B cell (primary cell): Measurements from ENCODE around the gene PVALEF.

Experiments
- EZH2 ChIP-seq: IDR thresholded peaks from 2 replicates; pipeline ENCODE4 v1.6.1; 2012; ENCODE audit warnings: borderline replicate concordance, low read depth, mild to moderate bottlenecking, moderate library complexity, low read length; ENCODE audit not compliant: insufficient read depth, poor library complexity, severe bottlenecking
- TF ChIP-seq, protein P1 (sequence below): fragments of 200-600 bp; IDR thresholded peaks from one replicate; pipeline ENCODE4 v1.8.0; 2022; ENCODE audit warnings: antibody characterized with exemption, mild to moderate bottlenecking

DNA sequence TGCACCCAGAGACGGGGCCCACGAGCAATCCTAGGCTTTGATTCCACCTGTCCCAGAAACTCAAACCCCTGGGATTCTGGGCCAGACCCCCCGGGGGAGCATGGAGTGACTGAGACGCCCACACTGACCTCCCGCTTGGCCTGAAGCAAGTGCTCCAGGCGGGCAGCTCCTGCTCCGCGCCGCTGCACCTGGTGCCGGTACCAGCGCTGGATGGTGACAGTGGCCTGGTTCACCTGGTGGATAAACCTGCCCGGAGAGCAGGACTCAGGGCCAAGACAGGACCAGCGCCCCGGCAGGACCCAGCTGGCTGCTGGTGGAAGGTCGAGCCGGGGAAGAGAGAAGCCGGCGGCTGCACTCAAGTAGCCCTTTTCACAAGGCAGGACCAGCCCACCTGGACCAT is 34.9 kb downstream of the PVALEF start:
- TF ChIP-seq, protein P1, sequence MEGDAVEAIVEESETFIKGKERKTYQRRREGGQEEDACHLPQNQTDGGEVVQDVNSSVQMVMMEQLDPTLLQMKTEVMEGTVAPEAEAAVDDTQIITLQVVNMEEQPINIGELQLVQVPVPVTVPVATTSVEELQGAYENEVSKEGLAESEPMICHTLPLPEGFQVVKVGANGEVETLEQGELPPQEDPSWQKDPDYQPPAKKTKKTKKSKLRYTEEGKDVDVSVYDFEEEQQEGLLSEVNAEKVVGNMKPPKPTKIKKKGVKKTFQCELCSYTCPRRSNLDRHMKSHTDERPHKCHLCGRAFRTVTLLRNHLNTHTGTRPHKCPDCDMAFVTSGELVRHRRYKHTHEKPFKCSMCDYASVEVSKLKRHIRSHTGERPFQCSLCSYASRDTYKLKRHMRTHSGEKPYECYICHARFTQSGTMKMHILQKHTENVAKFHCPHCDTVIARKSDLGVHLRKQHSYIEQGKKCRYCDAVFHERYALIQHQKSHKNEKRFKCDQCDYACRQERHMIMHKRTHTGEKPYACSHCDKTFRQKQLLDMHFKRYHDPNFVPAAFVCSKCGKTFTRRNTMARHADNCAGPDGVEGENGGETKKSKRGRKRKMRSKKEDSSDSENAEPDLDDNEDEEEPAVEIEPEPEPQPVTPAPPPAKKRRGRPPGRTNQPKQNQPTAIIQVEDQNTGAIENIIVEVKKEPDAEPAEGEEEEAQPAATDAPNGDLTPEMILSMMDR = no peak
- no peak for TF ChIP-seq EZH2
